T47D (cell line): Measurements from ENCODE around the gene EID1.

Experiments used
- DNase-seq, 2 experiments: peaks; one replicate each; pipeline versions ENCODE4 v3.0.0 to v3.0.0-alpha.2; 2011 to 2012; ENCODE audit warnings: low read depth in 1 of 2, low spot score in 1 of 2
- JUND ChIP-seq: IDR thresholded peaks from 2 replicates; pipeline ENCODE4 v1.6.1; 2012; ENCODE audit warnings: low read depth
- in situ Hi-C: cut with HindIII; loops from 2 replicates; pipeline ENCODE4 v1.10.0; 2016; ENCODE audit warnings: low sequenced_read_pairs, low pct_unique_long_range_greater_than_20kb

The EID1 gene

DNA sequence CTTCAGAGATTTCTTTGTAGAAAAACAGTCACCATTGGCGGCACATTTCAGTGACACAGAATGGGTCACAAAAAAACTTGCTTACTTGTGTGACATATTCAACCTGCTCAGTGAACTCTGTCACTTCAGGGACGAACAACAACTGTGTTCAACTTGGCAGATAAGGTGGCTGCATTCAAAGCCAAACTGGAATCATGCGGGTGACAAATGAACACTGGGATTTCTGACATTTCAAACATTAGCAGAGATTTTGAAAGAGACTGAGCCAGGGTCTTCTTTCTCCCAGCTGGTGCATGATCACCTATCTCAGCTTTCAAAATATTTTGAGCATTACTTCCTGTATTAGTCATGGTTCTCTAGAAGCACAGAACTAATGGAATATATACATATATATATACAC lies 1.9 kb upstream of the EID1 start:
- TF ChIP-seq JUND, result no peak
- no peak for DNase-seq
- in situ Hi-C loops, result no loop called here

DNA sequence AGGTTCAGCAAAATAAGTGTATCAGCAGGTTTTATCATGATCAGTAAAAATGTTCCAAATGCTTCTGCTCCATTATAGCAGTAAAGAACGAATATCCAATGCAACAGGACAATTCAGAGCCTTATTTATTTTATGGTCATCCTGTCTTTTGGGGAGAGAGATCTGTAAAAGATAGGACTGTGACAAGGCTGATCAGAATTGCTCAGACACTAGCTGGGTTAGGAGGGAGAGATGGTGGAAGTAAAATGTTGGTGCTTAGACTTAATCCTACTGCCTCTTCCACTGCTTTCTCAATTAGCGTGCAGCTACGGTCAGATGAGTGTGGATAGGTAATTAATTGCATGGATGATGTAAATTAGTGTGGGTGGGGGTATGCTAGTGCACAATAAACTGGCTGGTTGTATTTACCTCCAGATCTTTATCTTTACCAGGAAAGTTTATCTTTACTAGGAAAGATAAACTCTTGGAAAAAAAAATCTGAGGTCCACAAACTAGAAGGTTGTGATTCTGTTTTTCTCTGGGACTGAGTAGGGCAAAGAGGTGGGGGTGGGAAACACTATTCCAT lies 2.2 kb downstream of the EID1 start:
- no peak for TF ChIP-seq JUND
- in situ Hi-C loops, result no loop called here
- no peak for DNase-seq

DNA sequence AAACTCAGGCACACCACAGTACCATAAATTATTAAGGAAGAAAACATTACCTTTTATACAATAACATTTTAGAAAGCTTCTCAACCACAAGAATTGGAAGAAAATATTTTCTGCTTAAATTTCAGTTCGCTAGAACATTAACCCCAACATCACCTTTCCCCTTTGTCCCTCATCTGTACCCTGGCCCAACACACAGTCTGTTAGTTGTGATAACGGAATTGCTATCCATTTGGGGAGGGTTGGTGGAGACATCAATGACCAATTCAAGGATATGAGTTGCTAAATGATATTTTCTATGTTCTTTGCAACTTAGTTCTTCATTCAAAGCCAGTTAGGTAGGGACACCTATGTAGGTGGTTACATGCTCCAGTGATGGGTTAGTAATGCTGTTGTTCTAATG lies 5.8 kb downstream of the EID1 start:
- in situ Hi-C loops, result no loop called here
- DNase-seq, result no peak
- TF ChIP-seq JUND, result no peak

DNA sequence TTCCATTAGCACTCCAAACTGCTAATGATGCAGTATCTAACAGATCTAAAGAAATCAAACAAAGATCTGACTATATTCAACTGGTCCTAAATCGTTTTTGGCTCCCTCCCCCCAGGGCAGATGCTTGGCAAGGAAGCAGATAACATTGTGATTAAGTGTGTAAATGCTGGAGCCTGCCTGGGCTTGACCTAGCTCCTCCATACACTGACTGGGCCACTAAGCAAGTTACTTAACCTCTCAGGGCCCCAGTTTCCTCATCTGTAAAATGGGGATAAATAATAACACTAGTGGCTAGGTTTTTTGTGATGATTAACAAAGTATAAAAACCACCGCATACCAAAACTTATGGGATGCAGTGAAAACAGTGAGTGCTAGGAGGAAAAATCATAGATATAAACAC lies 9.2 kb downstream of the EID1 start:
- in situ Hi-C loops, result no loop called here
- TF ChIP-seq JUND, result no peak
- no peak for DNase-seq

DNA sequence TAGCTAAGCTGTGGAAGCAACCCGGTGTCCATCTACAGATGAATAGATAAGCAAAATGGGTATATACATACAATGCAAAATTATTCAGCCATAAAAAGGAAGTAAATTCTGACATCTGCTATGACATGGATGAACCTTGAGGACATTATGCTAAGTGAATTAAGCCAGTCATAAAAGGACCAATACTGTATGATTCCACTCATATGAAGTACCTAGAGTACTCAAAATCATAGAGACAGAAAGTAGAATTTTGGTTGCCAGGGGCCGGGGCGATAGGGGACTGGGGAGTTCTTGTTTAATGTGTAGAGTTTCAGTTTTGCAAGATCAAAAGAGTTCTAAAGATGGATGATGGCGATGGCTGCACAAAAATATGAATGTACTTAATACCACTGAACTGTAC lies 10.3 kb downstream of the EID1 start:
- in situ Hi-C loops, result no loop called here
- no peak for DNase-seq

DNA sequence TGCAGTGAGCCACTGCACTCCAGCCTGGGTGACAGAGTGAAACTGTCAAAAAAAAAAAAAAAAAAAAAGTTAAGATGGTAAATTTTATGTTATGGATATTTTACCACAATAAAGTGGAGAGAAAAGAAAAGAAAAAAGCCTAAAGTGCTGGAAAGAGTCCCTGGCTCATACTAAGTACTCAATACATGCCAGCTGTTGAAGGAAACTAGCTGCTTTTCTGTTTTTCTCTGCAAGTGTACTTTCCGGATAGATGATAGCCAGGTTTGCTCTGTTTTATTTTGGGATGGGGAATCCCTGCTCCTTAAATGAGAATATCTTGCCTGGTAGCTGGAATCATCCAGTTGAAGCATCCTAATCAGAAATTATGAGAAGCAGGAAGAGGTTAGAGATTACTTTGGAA lies 10.9 kb downstream of the EID1 start:
- in situ Hi-C loops, result no loop called here
- DNase-seq, result no peak
- TF ChIP-seq JUND, result no peak

More for the DNA sequence above, 10.3 kb downstream of the EID1 start:
- no peak for TF ChIP-seq JUND

DNA sequence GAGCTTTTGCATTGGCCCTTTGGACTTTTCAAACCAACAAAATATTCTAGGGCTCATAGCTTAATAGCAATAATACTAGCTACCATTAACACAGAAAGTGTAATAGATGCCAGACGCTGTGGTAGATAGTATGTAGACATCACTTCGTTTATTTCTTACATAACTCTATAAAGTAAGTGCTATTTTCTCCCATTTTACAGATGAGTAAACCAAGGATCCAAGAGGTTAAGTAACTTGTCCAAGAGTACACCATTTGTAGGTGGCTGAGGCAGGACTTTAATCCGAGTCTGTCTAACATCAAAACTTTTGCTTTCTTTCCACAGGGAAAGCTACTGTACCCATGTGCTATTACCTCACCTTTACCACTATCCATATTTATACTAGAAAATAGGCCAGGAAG lies 12.0 kb downstream of the EID1 start:
- TF ChIP-seq JUND, result no peak
- in situ Hi-C loops, result no loop called here
- DNase-seq, result no peak

DNA sequence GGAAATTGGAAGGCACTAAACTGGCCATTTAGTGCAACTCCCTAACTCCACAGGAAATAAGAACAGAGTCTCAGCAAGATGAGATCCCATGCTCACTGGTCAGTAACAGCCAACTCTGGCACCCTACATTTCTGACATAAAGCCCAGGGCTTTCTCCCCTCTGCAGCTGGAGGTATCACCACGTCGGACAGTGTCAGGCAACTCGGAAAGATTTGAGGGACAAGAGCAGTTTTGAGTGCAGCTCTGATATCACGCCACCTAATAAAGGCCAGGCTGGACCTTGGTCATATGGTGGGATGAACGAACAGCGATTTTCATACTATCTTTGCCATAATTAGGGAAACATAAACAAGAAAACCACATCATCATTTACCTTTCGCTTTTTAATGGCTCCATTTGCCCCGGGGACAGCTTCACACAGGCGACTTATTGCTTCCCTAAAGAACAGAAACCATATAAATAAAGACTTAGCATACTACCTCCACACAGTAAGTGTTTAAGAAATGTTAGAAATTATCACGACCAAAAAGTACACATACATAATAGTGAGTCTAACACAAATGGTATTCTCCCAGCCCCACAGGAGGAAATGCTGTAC lies 12.5 kb downstream of the EID1 start:
- no peak for TF ChIP-seq JUND
- in situ Hi-C loops, result no loop called here
- no peak for DNase-seq

DNA sequence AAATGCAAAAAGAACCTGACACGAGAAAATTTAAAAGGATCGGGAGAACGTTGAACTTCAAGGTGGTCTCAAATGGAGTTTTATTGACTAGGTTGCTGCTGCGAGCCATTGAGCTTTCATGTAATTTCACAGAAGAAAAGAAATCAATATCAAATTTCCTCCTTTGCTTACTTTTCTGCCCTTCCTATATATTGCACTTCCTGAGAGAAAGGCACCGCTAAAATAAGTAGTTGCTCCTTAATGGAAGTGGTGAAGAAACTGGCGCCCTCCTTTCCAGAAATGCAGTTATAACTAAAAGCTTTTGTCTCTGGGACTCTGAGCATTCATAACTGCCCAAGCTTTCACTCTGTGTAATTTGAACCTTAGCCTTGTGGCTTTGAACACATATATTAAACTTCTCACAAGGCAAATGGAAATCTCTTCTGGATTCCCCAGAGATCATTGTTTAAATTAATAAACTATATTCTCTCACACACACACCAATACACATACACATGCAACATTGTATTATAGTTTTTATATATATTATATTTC lies 13.4 kb downstream of the EID1 start:
- TF ChIP-seq JUND, result no peak
- no peak for DNase-seq
- in situ Hi-C loops, result no loop called here

DNA sequence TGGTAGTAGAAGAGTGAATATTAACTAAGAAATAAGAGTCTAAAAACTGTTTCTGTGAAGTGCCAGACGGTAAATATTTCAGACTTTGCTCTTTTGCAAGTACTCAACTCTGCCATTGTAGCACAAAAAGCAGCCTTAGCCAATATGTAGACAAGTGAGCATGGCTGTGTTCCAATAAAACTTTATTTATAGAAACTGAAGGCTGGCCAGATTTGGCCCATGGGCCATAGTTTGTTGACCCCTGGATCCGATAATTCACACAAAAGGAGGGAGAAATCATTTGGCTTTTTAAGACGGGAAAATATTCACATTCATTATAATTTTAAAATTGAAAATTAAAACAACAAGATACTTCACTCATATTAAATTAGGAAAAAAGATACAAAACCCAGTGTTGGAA lies 15.4 kb downstream of the EID1 start:
- no peak for DNase-seq
- no peak for TF ChIP-seq JUND
- in situ Hi-C loops, result no loop called here

DNA sequence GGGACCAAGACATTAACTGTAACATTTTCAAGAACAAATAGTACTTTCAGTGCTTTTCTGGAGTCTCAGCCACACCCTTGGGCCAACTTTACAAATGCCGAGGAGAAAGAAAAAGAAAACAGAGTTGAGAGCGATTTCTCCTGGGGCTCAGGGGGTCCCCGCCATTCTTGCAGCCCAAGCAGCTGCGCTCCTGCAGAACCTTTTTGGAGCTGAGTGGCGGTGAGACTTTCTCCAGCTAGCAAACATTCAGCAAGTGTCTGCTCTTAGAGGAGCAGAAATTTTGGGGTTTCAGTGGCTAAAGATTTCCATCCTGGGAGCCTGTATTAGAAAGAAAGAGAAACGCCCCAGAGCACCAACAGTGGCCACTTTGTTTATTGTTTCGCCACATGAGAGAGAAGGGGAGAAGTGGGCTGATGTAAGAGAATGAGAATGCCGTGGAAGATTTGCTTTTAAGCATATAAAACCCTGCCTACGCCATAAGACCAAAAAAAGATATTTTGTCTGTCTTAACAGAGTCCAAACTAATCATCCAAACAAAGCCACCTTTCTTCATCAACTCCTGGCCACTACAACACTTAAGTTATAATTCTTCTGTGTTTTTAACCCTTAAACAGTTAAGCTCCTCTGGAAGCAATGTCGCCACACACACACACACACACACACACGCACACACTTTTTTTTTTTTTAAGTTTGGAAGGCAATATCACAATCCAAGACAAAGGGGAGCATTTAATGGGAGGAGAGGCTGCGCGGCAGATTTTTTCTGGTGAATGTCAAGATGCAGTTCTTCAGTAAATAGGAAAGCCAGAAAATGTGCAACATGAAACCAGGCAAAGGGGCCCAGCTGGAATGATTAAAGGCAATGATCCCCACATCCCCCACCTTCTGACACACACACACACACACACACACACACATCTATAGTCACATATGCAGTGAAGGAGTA lies 19.2 kb downstream of the EID1 start:
- DNase-seq, result no peak
- no peak for TF ChIP-seq JUND
- in situ Hi-C loops, result no loop called here

DNA sequence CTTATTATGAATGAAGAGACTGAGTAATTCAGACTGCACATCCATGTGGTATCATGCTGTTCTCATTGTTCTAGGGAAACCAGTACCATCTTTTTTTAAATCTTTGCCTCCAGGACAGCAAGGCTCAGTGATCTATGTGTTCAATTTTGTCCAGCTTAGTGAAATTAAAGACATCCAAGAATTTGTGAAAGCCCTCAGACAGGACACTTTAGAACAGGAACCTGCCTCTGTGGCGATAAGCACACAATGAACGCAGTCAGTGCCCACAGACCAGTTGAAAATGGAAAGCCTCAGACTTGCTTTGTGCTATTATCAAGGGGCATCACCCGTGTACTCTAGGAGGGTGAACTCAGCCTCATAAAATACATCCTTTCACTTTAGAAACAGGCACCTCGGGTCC lies 20.1 kb downstream of the EID1 start:
- DNase-seq, result no peak
- TF ChIP-seq JUND, result no peak
- in situ Hi-C loops, result no loop called here

DNA sequence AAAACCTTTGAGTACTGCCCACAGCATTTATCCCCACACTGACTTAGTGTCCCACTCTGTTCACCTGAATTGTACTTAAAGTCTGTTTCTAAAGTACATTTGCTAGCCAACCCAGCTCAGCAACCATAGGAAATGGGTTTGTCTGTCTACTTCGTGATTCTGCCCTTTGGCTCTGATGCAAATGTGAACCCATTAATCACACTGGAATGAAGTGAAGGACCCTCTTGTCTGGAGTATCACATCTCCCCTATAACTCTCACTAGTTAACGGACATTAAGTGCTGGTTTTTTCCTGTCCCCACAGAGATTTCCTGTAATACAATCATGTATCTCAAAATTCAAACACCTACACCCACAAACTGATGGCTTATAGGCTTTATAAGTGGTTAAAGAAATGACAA lies 20.5 kb downstream of the EID1 start:
- no peak for TF ChIP-seq JUND
- DNase-seq, result no peak
- in situ Hi-C loops, result no loop called here

DNA sequence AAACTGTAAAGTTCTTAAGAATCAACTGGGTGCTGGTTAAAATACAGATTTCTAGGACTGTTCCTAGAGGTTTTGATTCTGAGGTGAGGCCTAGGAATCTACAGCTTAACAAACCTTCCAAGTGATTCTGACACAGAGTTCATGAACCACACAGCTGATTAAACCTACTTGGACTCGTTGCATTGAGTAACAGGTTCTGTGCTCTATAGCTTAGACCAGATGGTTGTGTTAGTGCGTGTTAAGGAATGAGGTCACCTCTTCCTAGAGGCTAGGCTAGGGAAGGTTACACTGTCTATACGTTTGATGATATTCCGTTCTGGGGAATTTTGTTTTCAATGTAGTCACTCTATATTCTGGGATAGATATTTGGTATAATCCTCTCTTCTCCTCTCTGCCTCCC lies 21.9 kb downstream of the EID1 start:
- in situ Hi-C loops, result no loop called here
- DNase-seq, result no peak
- TF ChIP-seq JUND, result no peak
